LNCaP clone FGC (cell line): ENCODE results near the gene ARHGEF40.

ENCODE experiments used
- DNase-seq: peaks from one replicate; pipeline ENCODE4 v3.0.0-alpha.2; 2011; ENCODE audit warnings: low read depth
- H3K4me3 ChIP-seq: 2 replicates; pipeline ENCODE4 v1.5.1; 2011; ENCODE audit warnings: mild to moderate bottlenecking, low read depth, low read length, control low read depth
- CTCF ChIP-seq: IDR thresholded peaks from 2 replicates; pipeline ENCODE4 v1.5.1; 2012; ENCODE audit warnings: mild to moderate bottlenecking; ENCODE audit not compliant: control insufficient read depth, insufficient read depth; ENCODE audit errors: extremely low read depth

ARHGEF40 gene

GRCh38 chr14:21033133-21033698 lies 36.9 kb upstream of the ARHGEF40 start:
- no peak for TF ChIP-seq CTCF
- no peak for DNase-seq
- H3K4me3 ChIP-seq: no peak overlapping the region

- no peak within 1 kb of the TSS for H3K4me3 ChIP-seq
- no peak for DNase-seq
- TF ChIP-seq CTCF: no peak
Measured at GRCh38 chr14:21034707-21035106, 35.4 kb upstream of the ARHGEF40 start, which contains the start of gene RNASE13. Gene RNASE13, minus strand, starts transcription at chr14:21034807. Its CDS starts 519 bp downstream, at chr14:21034288.

- H3K4me3 ChIP-seq: no peak overlapping the region
- DNase-seq: no peak
- no peak for TF ChIP-seq CTCF
Measured at GRCh38 chr14:21036751-21037150, 33.4 kb upstream of the ARHGEF40 start.

GRCh38 chr14:21037156-21037555 lies 32.9 kb upstream of the ARHGEF40 start:
- no peak overlapping the region for H3K4me3 ChIP-seq
- DNase-seq: no peak
- no peak for TF ChIP-seq CTCF

- DNase-seq: peak; percentile 45
- H3K4me3 ChIP-seq: no peak overlapping the region
Measured at GRCh38 chr14:21038441-21039422, 31.4 kb upstream of the ARHGEF40 start.

More at GRCh38 chr14:21038441-21039422, 31.4 kb upstream of the ARHGEF40 start:
- TF ChIP-seq CTCF: no peak
